Caco-2 (cell line): ENCODE results near the gene PTEN. TPM values are rescaled to one million over a fixed set of nuclear protein-coding genes. Genes with fewer than 3 reads are reported as not detected.

Source experiments
- BruUV-seq: library from RNA; stranded (reverse); fragments of 400-500 nt; replicated peaks from 2 replicates; lab custom pipeline; 2021; lab: Mats Ljungman, UMichigan
- CTCF ChIA-PET: fragments of 300-600 bp; sonication (Branson Sonifier 250); formaldehyde crosslinking; loops from one replicate; lab custom pipeline; 2022; ENCODE audit warnings: antibody characterized with exemption; lab: Charles Lee
- POLR2A ChIA-PET: fragments of 300-600 bp; sonication (Branson Sonifier 250); formaldehyde crosslinking; loops from one replicate; lab custom pipeline; 2022; ENCODE audit warnings: antibody characterized with exemption; lab: Charles Lee
- DNase-seq, 2 experiments: peaks; one replicate each; pipeline versions ENCODE4 v3.0.0 to v3.0.0-alpha.2; 2020 to 2022
- H3K27me3 ChIP-seq: replicated peaks from 2 replicates; pipeline ENCODE4 v1.6.0; 2011; ENCODE audit warnings: low read length; ENCODE audit not compliant: control insufficient read depth, insufficient read depth
- H3K36me3 ChIP-seq: 2 replicates; pipeline ENCODE4 v1.5.1; 2011; ENCODE audit warnings: low read length; ENCODE audit not compliant: control insufficient read depth, insufficient read depth
- H3K4me1 ChIP-seq: fragments of 250-450 bp; sonication (Bioruptor Pico); 2 replicates; pipeline ENCODE4 v1.5.1; 2020; ENCODE audit warnings: mild to moderate bottlenecking
- H3K4me3 ChIP-seq: 2 replicates; pipeline ENCODE4 v1.5.1; 2011; ENCODE audit warnings: low read depth, mild to moderate bottlenecking, control low read depth, low read length
- H3K9me3 ChIP-seq: fragments of 250-450 bp; sonication (Bioruptor Pico); 2 replicates; pipeline ENCODE4 v1.5.1; 2020; ENCODE audit warnings: mild to moderate bottlenecking, moderate library complexity
- H3K27ac Mint-ChIP-seq: one replicate; pipeline ENCODE4 v1.8.0; 2022; ENCODE audit warnings: mixed read lengths; ENCODE audit not compliant: unreplicated experiment
- H3K27me3 Mint-ChIP-seq: one replicate; pipeline ENCODE4 v1.8.0; 2022; ENCODE audit warnings: mixed read lengths; ENCODE audit not compliant: insufficient read depth, unreplicated experiment
- H3K36me3 Mint-ChIP-seq: one replicate; pipeline ENCODE4 v1.8.0; 2022; ENCODE audit warnings: mild to moderate bottlenecking, mixed read lengths; ENCODE audit not compliant: insufficient read depth, unreplicated experiment
- H3K4me1 Mint-ChIP-seq: one replicate; pipeline ENCODE4 v1.8.0; 2022; ENCODE audit warnings: low read depth, mixed read lengths; ENCODE audit not compliant: unreplicated experiment
- H3K4me3 Mint-ChIP-seq: one replicate; pipeline ENCODE4 v1.8.0; 2022; ENCODE audit warnings: mild to moderate bottlenecking, moderate library complexity, mixed read lengths; ENCODE audit not compliant: unreplicated experiment
- H3K9me3 Mint-ChIP-seq: one replicate; pipeline ENCODE4 v1.8.0; 2022; ENCODE audit warnings: mixed read lengths; ENCODE audit not compliant: unreplicated experiment
- intact Hi-C: fragments of 100-400 bp; cut with micrococcal nuclease; formaldehyde crosslinking; loops from one replicate; pipeline ENCODE4 v1.10.0; 2022; ENCODE audit not compliant: unreplicated experiment
- total RNA-seq: library from RNA; stranded (reverse); gene quantifications from 2 replicates; pipeline ENCODE4 v1.2.3, GENCODE V29; 2022
- TF ChIP-seq, protein P1 (sequence below), 2 experiments: fragments of 200-600 bp in 1 of 2; IDR thresholded peaks; 1 replicate in 1 of 2; 2 replicates in 1 of 2; pipeline versions ENCODE4 v1.5.1 to v1.8.0; 2011 to 2022; ENCODE audit warnings: antibody characterized with exemption in 1 of 2, control low read depth in 1 of 2, inconsistent platforms in 1 of 2, low read depth in 1 of 2, low read length in 1 of 2, mild to moderate bottlenecking in 1 of 2, moderate library complexity in 1 of 2; ENCODE audit not compliant: insufficient read depth in 1 of 2, severe bottlenecking in 1 of 2, unreplicated experiment in 1 of 2

Gene PTEN
- total RNA-seq, 1 experiment from 2014 or later: 56.3 TPM

DNA sequence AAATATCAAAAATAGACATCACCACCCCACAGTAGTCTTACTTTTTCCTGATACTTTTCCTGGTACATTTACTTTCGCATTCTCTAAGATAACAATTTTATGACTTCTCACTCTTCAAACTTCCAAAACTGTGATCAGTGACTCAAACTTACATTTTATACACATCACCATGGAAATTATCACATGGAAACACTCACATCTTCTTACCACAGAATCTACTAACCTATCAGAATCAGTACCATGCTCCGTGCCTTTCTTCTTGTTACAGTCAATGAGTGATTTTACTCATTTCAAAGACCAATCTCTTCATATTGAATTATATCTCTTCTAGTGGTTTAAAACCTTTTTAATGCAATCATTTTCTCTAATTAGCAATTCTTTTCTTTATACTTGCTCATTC lies 120.3 kb downstream of the PTEN start:
- Histone ChIP-seq H3K4me3 (no peak overlapping the region), H3K36me3 (no peaks in the 10 kb centered on the region), H3K4me1 (no peaks in the 10 kb centered on the region), H3K27me3 (no peaks in the 10 kb centered on the region; the same call in 1 of the 2 replicates), H3K9me3 (no peaks in the 10 kb centered on the region)
- intact Hi-C loops: no loop called here
- Mint-ChIP-seq H3K27ac (no peak overlapping the region), H3K36me3 (no peaks in the 10 kb centered on the region), H3K4me3 (no peak overlapping the region), H3K9me3 (no peaks in the 10 kb centered on the region), H3K4me1 (no peaks in the 10 kb centered on the region), H3K27me3 (no peaks in the 10 kb centered on the region)
- TF ChIP-seq, protein P1, sequence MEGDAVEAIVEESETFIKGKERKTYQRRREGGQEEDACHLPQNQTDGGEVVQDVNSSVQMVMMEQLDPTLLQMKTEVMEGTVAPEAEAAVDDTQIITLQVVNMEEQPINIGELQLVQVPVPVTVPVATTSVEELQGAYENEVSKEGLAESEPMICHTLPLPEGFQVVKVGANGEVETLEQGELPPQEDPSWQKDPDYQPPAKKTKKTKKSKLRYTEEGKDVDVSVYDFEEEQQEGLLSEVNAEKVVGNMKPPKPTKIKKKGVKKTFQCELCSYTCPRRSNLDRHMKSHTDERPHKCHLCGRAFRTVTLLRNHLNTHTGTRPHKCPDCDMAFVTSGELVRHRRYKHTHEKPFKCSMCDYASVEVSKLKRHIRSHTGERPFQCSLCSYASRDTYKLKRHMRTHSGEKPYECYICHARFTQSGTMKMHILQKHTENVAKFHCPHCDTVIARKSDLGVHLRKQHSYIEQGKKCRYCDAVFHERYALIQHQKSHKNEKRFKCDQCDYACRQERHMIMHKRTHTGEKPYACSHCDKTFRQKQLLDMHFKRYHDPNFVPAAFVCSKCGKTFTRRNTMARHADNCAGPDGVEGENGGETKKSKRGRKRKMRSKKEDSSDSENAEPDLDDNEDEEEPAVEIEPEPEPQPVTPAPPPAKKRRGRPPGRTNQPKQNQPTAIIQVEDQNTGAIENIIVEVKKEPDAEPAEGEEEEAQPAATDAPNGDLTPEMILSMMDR (IDR thresholded peaks at IDR 0.05; ENCODE audit: insufficient read depth in 1 of 2, low read depth in 1 of 2, low read length in 1 of 2, severe bottlenecking in 1 of 2, unreplicated experiment in 1 of 2): no peak
- CTCF ChIA-PET: no interaction called here
- no TSS peak for BruUV-seq
- no peak for DNase-seq
- POLR2A ChIA-PET: no interaction called here

DNA sequence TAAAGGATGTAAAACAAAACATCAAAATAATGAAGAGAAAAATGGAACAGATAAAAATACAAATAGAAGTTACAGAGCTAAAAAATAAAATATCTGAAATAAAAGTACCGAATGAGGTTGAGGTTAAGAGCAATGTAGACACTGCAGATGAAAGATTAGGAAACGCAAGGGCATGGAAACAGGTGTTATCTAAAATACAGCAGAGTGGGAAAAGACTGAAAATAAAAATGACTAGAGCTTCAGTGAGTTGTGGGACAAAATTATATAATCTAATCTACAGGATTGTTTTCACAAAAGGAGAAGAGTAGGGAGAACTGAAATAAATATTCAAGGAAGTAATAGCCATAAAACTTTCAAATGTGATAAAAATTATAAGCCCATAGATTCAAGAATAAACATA lies 123.8 kb downstream of the PTEN start:
- H3K4me1 ChIP-seq: no peaks in the 10 kb centered on the region
- H3K27me3 Mint-ChIP-seq: no peaks in the 10 kb centered on the region
- H3K4me1 Mint-ChIP-seq: no peaks in the 10 kb centered on the region
- H3K27ac Mint-ChIP-seq: no peak overlapping the region
- no TSS peak for BruUV-seq
- CTCF ChIA-PET: no interaction called here
- TF ChIP-seq, protein P1 (IDR thresholded peaks at IDR 0.05; ENCODE audit: insufficient read depth in 1 of 2, low read depth in 1 of 2, low read length in 1 of 2, severe bottlenecking in 1 of 2, unreplicated experiment in 1 of 2): no peak
- no peak overlapping the region for H3K4me3 ChIP-seq
- no peaks in the 10 kb centered on the region for H3K36me3 ChIP-seq
- no peaks in the 10 kb centered on the region for H3K27me3 ChIP-seq
- intact Hi-C loops: no loop called here
- no peaks in the 10 kb centered on the region for H3K9me3 Mint-ChIP-seq
- no peaks in the 10 kb centered on the region for H3K9me3 ChIP-seq
- DNase-seq: no peak
- POLR2A ChIA-PET: no interaction called here
- no peaks in the 10 kb centered on the region for H3K36me3 Mint-ChIP-seq
- H3K4me3 Mint-ChIP-seq: no peak overlapping the region

DNA sequence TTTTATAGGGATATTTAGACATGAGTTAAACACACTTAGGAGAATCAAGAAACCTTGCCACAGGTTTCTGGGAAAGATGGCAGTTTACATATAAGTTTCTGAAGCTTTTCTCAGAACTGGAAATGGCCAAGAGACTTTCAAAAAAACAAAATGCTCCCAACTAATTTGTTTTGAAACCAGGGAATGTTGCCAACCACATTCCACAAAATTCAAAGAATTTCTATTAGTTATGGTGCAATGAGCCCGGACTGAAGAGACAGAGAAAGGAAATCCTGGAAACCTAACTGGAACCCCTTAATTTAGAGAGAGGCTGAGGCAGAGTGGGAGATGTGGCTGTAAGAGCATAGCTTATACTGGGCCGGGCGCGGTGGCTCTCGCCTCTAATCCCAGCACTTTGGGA lies 128.5 kb downstream of the PTEN start:
- TF ChIP-seq, protein P1 (IDR thresholded peaks at IDR 0.05; ENCODE audit: insufficient read depth in 1 of 2, low read depth in 1 of 2, low read length in 1 of 2, severe bottlenecking in 1 of 2, unreplicated experiment in 1 of 2): no peak
- CTCF ChIA-PET: no interaction called here
- Mint-ChIP-seq H3K27me3 (no peaks in the 10 kb centered on the region), H3K9me3 (no peaks in the 10 kb centered on the region), H3K4me1 (no peaks in the 10 kb centered on the region), H3K36me3 (no peaks in the 10 kb centered on the region), H3K27ac (no peak overlapping the region), H3K4me3 (no peak overlapping the region)
- no peak for DNase-seq
- BruUV-seq: no TSS peak
- Histone ChIP-seq H3K9me3 (no peaks in the 10 kb centered on the region), H3K36me3 (no peaks in the 10 kb centered on the region), H3K4me1 (no peaks in the 10 kb centered on the region), H3K27me3 (no peaks in the 10 kb centered on the region), H3K4me3 (no peak overlapping the region)
- POLR2A ChIA-PET: no interaction called here
- intact Hi-C loops: no loop called here
